Transverse colon (tissue), 4 donors: ENCODE results near the gene LOC101059915.

Experiments used
- POLR2A ChIP-seq: fragments of 450-650 bp; IDR thresholded peaks from one replicate; pipeline ENCODE4 v1.6.1; 2016; ENCODE audit warnings: antibody characterized with exemption, mild to moderate bottlenecking, moderate library complexity
- POLR2AphosphoS5 ChIP-seq, 3 donors: sonication (generic); formaldehyde crosslinking; IDR thresholded peaks; one replicate each; pipeline ENCODE4 v1.6.1; 2016; ENCODE audit warnings: antibody characterized with exemption in 3 of 3
- TF ChIP-seq, protein P1 (sequence below), 5 experiments: fragments of 200-600 bp in 3 of 5; fragments of 450-650 bp in 2 of 5; sonication (generic) in 3 of 5; IDR thresholded peaks; 1 replicate in 2 of 5; 2 replicates in 3 of 5; pipeline ENCODE4 v1.5.1; 2016 to 2017; ENCODE audit warnings: antibody characterized with exemption in 5 of 5, inconsistent platforms in 3 of 5, mild to moderate bottlenecking in 2 of 5, moderate library complexity in 1 of 5

DNA sequence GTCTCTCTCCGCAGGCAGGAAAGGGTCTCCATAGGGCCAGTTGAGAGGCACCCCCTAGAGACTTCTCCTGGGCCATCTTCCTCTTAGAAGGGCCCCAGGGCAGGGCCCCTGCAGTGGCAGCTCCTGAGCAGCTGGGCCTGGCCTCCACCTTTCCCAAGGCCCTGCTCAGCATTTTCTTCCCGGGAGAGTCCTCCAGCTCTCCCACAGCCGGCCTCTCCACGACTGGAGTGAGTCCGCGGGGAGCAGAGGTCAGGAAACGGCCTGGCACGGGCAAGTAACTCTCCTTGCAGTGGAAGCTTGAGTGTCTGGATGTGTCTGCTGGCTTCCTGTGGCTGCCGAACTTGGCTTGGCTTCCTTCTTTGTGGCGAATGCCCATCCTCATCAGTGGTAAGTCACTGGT is 1.6 kb upstream of the LOC101059915 start:
- TF ChIP-seq POLR2A (no peak), POLR2AphosphoS5 (IDR thresholded peaks at IDR 0.05) (no peak)
- TF ChIP-seq, protein P1, sequence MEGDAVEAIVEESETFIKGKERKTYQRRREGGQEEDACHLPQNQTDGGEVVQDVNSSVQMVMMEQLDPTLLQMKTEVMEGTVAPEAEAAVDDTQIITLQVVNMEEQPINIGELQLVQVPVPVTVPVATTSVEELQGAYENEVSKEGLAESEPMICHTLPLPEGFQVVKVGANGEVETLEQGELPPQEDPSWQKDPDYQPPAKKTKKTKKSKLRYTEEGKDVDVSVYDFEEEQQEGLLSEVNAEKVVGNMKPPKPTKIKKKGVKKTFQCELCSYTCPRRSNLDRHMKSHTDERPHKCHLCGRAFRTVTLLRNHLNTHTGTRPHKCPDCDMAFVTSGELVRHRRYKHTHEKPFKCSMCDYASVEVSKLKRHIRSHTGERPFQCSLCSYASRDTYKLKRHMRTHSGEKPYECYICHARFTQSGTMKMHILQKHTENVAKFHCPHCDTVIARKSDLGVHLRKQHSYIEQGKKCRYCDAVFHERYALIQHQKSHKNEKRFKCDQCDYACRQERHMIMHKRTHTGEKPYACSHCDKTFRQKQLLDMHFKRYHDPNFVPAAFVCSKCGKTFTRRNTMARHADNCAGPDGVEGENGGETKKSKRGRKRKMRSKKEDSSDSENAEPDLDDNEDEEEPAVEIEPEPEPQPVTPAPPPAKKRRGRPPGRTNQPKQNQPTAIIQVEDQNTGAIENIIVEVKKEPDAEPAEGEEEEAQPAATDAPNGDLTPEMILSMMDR (IDR thresholded peaks at IDR 0.05): no peak
